Liver (tissue), 9 donors: ENCODE measurements around the gene HOXB5. TPM values are rescaled to one million over a fixed set of nuclear protein-coding genes. Genes with fewer than 3 reads are reported as not detected.

ENCODE experiments used
- DNase-seq: peaks from one replicate; pipeline ENCODE4 v3.0.0-alpha.2; 2017; ENCODE audit warnings: low spot score
- H3K27ac ChIP-seq, 2 donors: one replicate each; pipeline ENCODE4 v1.7.0; 2013; ENCODE audit warnings: inconsistent platforms in 2 of 2, low read length in 2 of 2, control low read depth in 1 of 2, low read depth in 1 of 2, mild to moderate bottlenecking in 1 of 2
- H3K27me3 ChIP-seq, 4 donors: one replicate each; pipeline versions ENCODE4 v1.6.1 to v1.7.0; 2013; ENCODE audit warnings: low read length in 3 of 4, inconsistent platforms in 1 of 4, mild to moderate bottlenecking in 1 of 4, moderate library complexity in 1 of 4; ENCODE audit not compliant: control insufficient read depth in 4 of 4, insufficient read depth in 4 of 4
- H3K36me3 ChIP-seq, 4 donors: one replicate each; pipeline versions ENCODE4 v1.6.1 to v1.7.0; 2013; ENCODE audit warnings: low read length in 3 of 4, mild to moderate bottlenecking in 3 of 4, low read depth in 1 of 4, moderate library complexity in 1 of 4; ENCODE audit not compliant: control insufficient read depth in 4 of 4, insufficient read depth in 3 of 4
- H3K4me1 ChIP-seq, 4 donors: one replicate each; pipeline versions ENCODE4 v1.6.1 to v1.7.0; 2013; ENCODE audit warnings: low read length in 3 of 4, mild to moderate bottlenecking in 3 of 4, moderate library complexity in 1 of 4; ENCODE audit not compliant: control insufficient read depth in 4 of 4, insufficient read depth in 4 of 4
- H3K4me3 ChIP-seq, 3 donors: one replicate each; pipeline versions ENCODE4 v1.6.1 to v1.7.0; 2013; ENCODE audit warnings: low read length in 3 of 3, control low read depth in 1 of 3, low read depth in 1 of 3, mild to moderate bottlenecking in 1 of 3
- H3K9ac ChIP-seq, 2 donors: one replicate each; pipeline ENCODE4 v1.7.0; 2013; ENCODE audit warnings: low read length in 2 of 2, mild to moderate bottlenecking in 2 of 2, moderate library complexity in 2 of 2, control low read depth in 1 of 2, low read depth in 1 of 2
- H3K9me3 ChIP-seq, 4 donors: one replicate each; pipeline versions ENCODE4 v1.6.1 to v1.7.0; 2013; ENCODE audit warnings: low read length in 3 of 4; ENCODE audit not compliant: control insufficient read depth in 4 of 4
- FOXA1 ChIP-seq: IDR thresholded peaks from 2 replicates; pipeline ENCODE4 v1.6.1; 2016; ENCODE audit warnings: antibody characterized with exemption
- FOXA2 ChIP-seq: IDR thresholded peaks from 2 replicates; pipeline ENCODE4 v1.6.1; 2016; ENCODE audit warnings: antibody characterized with exemption
- HNF4A ChIP-seq, 2 donors: conservative IDR thresholded peaks; 2 replicates each; pipeline ENCODE4 v1.6.1; 2016; ENCODE audit warnings: antibody characterized with exemption in 2 of 2, mild to moderate bottlenecking in 2 of 2
- HNF4G ChIP-seq: IDR thresholded peaks from 2 replicates; pipeline ENCODE4 v1.6.1; 2016; ENCODE audit warnings: antibody characterized with exemption
- JUND ChIP-seq, 2 donors: IDR thresholded peaks; 2 replicates each; pipeline ENCODE4 v1.6.1; 2016; ENCODE audit warnings: antibody characterized with exemption in 2 of 2
- RAD21 ChIP-seq, 2 donors: IDR thresholded peaks; 2 replicates each; pipeline ENCODE4 v1.6.1; 2016; ENCODE audit warnings: antibody characterized with exemption in 2 of 2, mild to moderate bottlenecking in 2 of 2
- SP1 ChIP-seq: IDR thresholded peaks from 2 replicates; pipeline ENCODE4 v1.6.1; 2018; ENCODE audit warnings: antibody characterized with exemption, mild to moderate bottlenecking
- TAF1 ChIP-seq: conservative IDR thresholded peaks from 2 replicates; pipeline ENCODE4 v1.6.1; 2016; ENCODE audit warnings: antibody characterized with exemption, mild to moderate bottlenecking
- YY1 ChIP-seq: IDR thresholded peaks from 2 replicates; pipeline ENCODE4 v1.6.1; 2016; ENCODE audit warnings: antibody characterized with exemption, mild to moderate bottlenecking
- WGBS: extraction: QIAGEN DNeasy Blood & Tissue Kit; methylation state at CpG from one replicate; pipeline ENCODE4 v1.1.7; 2013; 5-methylcytosine and 5-hydroxymethylcytosine counted together
- polyA plus RNA-seq, 2 donors: library from polyadenylated mRNA; stranded (reverse) in 1 of 2; unstranded in 1 of 2; fragments of 200-250 nt in 1 of 2; fragments of >200 nt in 1 of 2; fragmentation: Nextera tagmentation in 1 of 2; extraction: Ambion mirVana in 1 of 2; gene quantifications; one replicate each; pipeline versions ENCODE4 v1.2.1 to v1.2.3, GENCODE V29; 2013 to 2015
- total RNA-seq, 2 donors: library from RNA; depleted of rRNA; stranded (reverse); fragments of >200 nt; gene quantifications; one replicate each; pipeline ENCODE4 v1.2.3, GENCODE V29; 2014
- TF ChIP-seq, protein P1 (sequence below): IDR thresholded peaks from 2 replicates; pipeline ENCODE4 v1.6.1; 2016; ENCODE audit warnings: antibody characterized with exemption
- TF ChIP-seq, protein P2 (sequence below): fragments of 150-350 bp; IDR thresholded peaks from 2 replicates; pipeline ENCODE4 v1.5.1; 2017; ENCODE audit warnings: improper control_type of control experiment, low read depth, low read length; ENCODE audit not compliant: missing input control
- TF ChIP-seq, protein P3 (sequence below): IDR thresholded peaks from 2 replicates; pipeline ENCODE4 v1.6.1; 2016; ENCODE audit warnings: antibody characterized with exemption
- TF ChIP-seq, protein P4 (sequence below): IDR thresholded peaks from 2 replicates; pipeline ENCODE4 v1.6.1; 2016; ENCODE audit warnings: antibody characterized with exemption, mild to moderate bottlenecking
- donor health status: healthy.
- donor health status: healthy.
- donor health status: healthy.
- donor health status: healthy.
- donor health status: healthy.

The HOXB5 gene
- total and polyA plus RNA-seq, 4 donors, result 0.08 to 0.38 (median 0.36) TPM; not detected in 1

DNA sequence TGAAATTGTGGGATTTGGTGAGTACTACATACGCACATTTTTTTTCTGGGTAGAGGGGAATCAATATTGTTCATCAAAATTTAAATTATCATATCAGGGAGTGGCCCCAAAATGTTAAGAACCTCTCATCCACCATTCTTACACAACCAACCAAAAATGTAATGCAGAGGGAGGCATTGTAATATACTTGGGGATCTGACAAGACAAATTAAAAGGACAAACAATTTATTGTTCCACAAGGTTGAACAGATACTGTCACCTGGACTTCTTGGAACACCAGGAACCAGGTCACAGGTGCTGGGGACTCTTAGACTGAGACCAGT is 47.2 kb upstream of the HOXB5 start:
- Histone ChIP-seq H3K27ac (no peak overlapping the region), H3K9me3 (no peaks in the 10 kb centered on the region)
- WGBS, result 48% methylated on average over 1 of the region's 1 CpG

DNA sequence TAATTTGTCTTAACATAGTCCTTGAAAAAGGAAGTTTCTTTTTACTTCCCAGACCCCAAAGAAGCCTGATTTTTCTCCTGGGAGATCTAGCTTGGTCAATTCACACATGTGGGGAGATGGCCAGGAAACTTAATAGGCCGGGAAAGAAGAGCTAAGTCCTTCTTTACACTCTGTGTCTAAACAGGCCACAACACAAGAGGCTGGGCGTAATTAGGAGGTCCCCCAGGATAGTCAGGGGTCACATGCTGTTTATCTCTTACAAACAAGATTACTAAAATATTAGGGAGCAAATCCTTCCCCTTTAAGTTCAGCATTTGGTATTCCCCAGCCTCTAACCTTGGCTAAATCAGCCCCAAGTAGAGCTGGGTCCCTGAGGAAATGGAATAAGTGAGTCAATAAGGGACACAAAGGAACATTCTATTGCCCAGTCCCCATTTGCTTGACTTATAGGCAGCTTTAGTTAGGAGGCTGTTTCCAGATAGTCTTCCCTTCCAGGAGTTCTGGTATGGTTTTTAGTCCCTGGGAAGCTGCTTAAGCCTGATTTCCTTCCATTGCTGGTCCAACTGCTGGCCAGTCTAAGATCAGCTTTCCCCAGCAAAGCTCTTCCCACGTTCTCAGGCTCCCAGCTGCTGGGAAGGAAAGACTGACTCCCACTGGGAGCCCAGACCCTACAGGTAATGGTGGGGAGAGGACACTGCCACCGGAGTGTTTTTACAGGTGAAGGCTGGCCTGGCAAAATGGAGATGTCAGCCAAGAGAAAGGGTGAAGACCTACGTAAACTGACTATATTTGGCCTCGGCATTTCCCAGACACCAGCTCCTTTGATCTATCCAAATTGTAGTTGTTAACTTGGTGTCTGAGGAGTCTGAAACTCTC is 46.6 kb upstream of the HOXB5 start:
- H3K36me3 ChIP-seq, result no peaks in the 10 kb centered on the region
- no peak overlapping the region for H3K27ac ChIP-seq
- H3K9me3 ChIP-seq, result no peaks in the 10 kb centered on the region
- DNase-seq, result no peak
- WGBS, result 49% methylated on average over 6 of the region's 6 CpGs
- H3K9ac ChIP-seq, result no peak overlapping the region
- H3K27me3 ChIP-seq, result peaks cover 19 to 44% (median 29%) of the 10 kb centered on the region in 4 donors
- H3K4me1 ChIP-seq, result no peaks in the 10 kb centered on the region
- H3K4me3 ChIP-seq, result no peak overlapping the region
- TF ChIP-seq SP1 (no peak), TAF1 (no peak), RAD21 (IDR thresholded peaks at IDR 0.05) (no peak), JUND (IDR thresholded peaks at IDR 0.05) (no peak), FOXA2 (no peak), FOXA1 (no peak), YY1 (no peak)
- TF ChIP-seq, protein P1, sequence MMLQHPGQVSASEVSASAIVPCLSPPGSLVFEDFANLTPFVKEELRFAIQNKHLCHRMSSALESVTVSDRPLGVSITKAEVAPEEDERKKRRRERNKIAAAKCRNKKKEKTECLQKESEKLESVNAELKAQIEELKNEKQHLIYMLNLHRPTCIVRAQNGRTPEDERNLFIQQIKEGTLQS, result no peak
- TF ChIP-seq, protein P2, sequence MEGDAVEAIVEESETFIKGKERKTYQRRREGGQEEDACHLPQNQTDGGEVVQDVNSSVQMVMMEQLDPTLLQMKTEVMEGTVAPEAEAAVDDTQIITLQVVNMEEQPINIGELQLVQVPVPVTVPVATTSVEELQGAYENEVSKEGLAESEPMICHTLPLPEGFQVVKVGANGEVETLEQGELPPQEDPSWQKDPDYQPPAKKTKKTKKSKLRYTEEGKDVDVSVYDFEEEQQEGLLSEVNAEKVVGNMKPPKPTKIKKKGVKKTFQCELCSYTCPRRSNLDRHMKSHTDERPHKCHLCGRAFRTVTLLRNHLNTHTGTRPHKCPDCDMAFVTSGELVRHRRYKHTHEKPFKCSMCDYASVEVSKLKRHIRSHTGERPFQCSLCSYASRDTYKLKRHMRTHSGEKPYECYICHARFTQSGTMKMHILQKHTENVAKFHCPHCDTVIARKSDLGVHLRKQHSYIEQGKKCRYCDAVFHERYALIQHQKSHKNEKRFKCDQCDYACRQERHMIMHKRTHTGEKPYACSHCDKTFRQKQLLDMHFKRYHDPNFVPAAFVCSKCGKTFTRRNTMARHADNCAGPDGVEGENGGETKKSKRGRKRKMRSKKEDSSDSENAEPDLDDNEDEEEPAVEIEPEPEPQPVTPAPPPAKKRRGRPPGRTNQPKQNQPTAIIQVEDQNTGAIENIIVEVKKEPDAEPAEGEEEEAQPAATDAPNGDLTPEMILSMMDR, result no peak
- TF ChIP-seq, protein P3, sequence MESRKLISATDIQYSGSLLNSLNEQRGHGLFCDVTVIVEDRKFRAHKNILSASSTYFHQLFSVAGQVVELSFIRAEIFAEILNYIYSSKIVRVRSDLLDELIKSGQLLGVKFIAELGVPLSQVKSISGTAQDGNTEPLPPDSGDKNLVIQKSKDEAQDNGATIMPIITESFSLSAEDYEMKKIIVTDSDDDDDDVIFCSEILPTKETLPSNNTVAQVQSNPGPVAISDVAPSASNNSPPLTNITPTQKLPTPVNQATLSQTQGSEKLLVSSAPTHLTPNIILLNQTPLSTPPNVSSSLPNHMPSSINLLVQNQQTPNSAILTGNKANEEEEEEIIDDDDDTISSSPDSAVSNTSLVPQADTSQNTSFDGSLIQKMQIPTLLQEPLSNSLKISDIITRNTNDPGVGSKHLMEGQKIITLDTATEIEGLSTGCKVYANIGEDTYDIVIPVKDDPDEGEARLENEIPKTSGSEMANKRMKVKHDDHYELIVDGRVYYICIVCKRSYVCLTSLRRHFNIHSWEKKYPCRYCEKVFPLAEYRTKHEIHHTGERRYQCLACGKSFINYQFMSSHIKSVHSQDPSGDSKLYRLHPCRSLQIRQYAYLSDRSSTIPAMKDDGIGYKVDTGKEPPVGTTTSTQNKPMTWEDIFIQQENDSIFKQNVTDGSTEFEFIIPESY, result no peak

More for the DNA sequence above, 47.2 kb upstream of the HOXB5 start:
- no peak for DNase-seq
- Histone ChIP-seq H3K4me1 (no peaks in the 10 kb centered on the region), H3K36me3 (no peaks in the 10 kb centered on the region), H3K4me3 (no peak overlapping the region), H3K9ac (no peak overlapping the region), H3K27me3 (peaks cover 20 to 42% (median 27%) of the 10 kb centered on the region in 4 donors)
- TF ChIP-seq HNF4A (conservative IDR thresholded peaks at IDR 0.05), result no peak
- TF ChIP-seq, protein P2, result no peak
- TF ChIP-seq, protein P1, result no peak
- no peak for TF ChIP-seq FOXA1
- TF ChIP-seq, protein P3, result no peak
- TF ChIP-seq, protein P4, sequence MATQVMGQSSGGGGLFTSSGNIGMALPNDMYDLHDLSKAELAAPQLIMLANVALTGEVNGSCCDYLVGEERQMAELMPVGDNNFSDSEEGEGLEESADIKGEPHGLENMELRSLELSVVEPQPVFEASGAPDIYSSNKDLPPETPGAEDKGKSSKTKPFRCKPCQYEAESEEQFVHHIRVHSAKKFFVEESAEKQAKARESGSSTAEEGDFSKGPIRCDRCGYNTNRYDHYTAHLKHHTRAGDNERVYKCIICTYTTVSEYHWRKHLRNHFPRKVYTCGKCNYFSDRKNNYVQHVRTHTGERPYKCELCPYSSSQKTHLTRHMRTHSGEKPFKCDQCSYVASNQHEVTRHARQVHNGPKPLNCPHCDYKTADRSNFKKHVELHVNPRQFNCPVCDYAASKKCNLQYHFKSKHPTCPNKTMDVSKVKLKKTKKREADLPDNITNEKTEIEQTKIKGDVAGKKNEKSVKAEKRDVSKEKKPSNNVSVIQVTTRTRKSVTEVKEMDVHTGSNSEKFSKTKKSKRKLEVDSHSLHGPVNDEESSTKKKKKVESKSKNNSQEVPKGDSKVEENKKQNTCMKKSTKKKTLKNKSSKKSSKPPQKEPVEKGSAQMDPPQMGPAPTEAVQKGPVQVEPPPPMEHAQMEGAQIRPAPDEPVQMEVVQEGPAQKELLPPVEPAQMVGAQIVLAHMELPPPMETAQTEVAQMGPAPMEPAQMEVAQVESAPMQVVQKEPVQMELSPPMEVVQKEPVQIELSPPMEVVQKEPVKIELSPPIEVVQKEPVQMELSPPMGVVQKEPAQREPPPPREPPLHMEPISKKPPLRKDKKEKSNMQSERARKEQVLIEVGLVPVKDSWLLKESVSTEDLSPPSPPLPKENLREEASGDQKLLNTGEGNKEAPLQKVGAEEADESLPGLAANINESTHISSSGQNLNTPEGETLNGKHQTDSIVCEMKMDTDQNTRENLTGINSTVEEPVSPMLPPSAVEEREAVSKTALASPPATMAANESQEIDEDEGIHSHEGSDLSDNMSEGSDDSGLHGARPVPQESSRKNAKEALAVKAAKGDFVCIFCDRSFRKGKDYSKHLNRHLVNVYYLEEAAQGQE, result no peak
- TF ChIP-seq HNF4G, result no peak
- no peak for TF ChIP-seq FOXA2
- TF ChIP-seq TAF1, result no peak
